Liver (tissue), 9 donors: Measurements from ENCODE around the gene MT3. TPM values are rescaled to one million over a fixed set of nuclear protein-coding genes. Genes with fewer than 3 reads are reported as not detected.

Experiments used
- DNase-seq: peaks from one replicate; pipeline ENCODE4 v3.0.0-alpha.2; 2017; ENCODE audit warnings: low spot score
- H3K27ac ChIP-seq, 2 donors: one replicate each; pipeline ENCODE4 v1.7.0; 2013; ENCODE audit warnings: inconsistent platforms in 2 of 2, low read length in 2 of 2, control low read depth in 1 of 2, low read depth in 1 of 2, mild to moderate bottlenecking in 1 of 2
- H3K27me3 ChIP-seq, 4 donors: one replicate each; pipeline versions ENCODE4 v1.6.1 to v1.7.0; 2013; ENCODE audit warnings: low read length in 3 of 4, inconsistent platforms in 1 of 4, mild to moderate bottlenecking in 1 of 4, moderate library complexity in 1 of 4; ENCODE audit not compliant: control insufficient read depth in 4 of 4, insufficient read depth in 4 of 4
- H3K36me3 ChIP-seq, 4 donors: one replicate each; pipeline versions ENCODE4 v1.6.1 to v1.7.0; 2013; ENCODE audit warnings: low read length in 3 of 4, mild to moderate bottlenecking in 3 of 4, low read depth in 1 of 4, moderate library complexity in 1 of 4; ENCODE audit not compliant: control insufficient read depth in 4 of 4, insufficient read depth in 3 of 4
- H3K4me1 ChIP-seq, 4 donors: one replicate each; pipeline versions ENCODE4 v1.6.1 to v1.7.0; 2013; ENCODE audit warnings: low read length in 3 of 4, mild to moderate bottlenecking in 3 of 4, moderate library complexity in 1 of 4; ENCODE audit not compliant: control insufficient read depth in 4 of 4, insufficient read depth in 4 of 4
- H3K4me3 ChIP-seq, 3 donors: one replicate each; pipeline versions ENCODE4 v1.6.1 to v1.7.0; 2013; ENCODE audit warnings: low read length in 3 of 3, control low read depth in 1 of 3, low read depth in 1 of 3, mild to moderate bottlenecking in 1 of 3
- H3K9ac ChIP-seq, 2 donors: one replicate each; pipeline ENCODE4 v1.7.0; 2013; ENCODE audit warnings: low read length in 2 of 2, mild to moderate bottlenecking in 2 of 2, moderate library complexity in 2 of 2, control low read depth in 1 of 2, low read depth in 1 of 2
- H3K9me3 ChIP-seq, 4 donors: one replicate each; pipeline versions ENCODE4 v1.6.1 to v1.7.0; 2013; ENCODE audit warnings: low read length in 3 of 4; ENCODE audit not compliant: control insufficient read depth in 4 of 4
- EGR1 ChIP-seq, 2 donors: IDR thresholded peaks; 2 replicates each; pipeline ENCODE4 v1.6.1; 2016 to 2018; ENCODE audit warnings: antibody characterized with exemption in 2 of 2, low read depth in 2 of 2
- FOXA1 ChIP-seq: IDR thresholded peaks from 2 replicates; pipeline ENCODE4 v1.6.1; 2016; ENCODE audit warnings: antibody characterized with exemption
- FOXA2 ChIP-seq: IDR thresholded peaks from 2 replicates; pipeline ENCODE4 v1.6.1; 2016; ENCODE audit warnings: antibody characterized with exemption
- GABPA ChIP-seq, 2 donors: IDR thresholded peaks in 1 of 2; conservative IDR thresholded peaks in 1 of 2; 2 replicates each; pipeline ENCODE4 v1.6.1; 2016; ENCODE audit warnings: antibody characterized with exemption in 2 of 2, mild to moderate bottlenecking in 1 of 2, moderate library complexity in 1 of 2
- HNF4A ChIP-seq, 2 donors: conservative IDR thresholded peaks; 2 replicates each; pipeline ENCODE4 v1.6.1; 2016; ENCODE audit warnings: antibody characterized with exemption in 2 of 2, mild to moderate bottlenecking in 2 of 2
- HNF4G ChIP-seq: IDR thresholded peaks from 2 replicates; pipeline ENCODE4 v1.6.1; 2016; ENCODE audit warnings: antibody characterized with exemption
- JUND ChIP-seq, 2 donors: IDR thresholded peaks; 2 replicates each; pipeline ENCODE4 v1.6.1; 2016; ENCODE audit warnings: antibody characterized with exemption in 2 of 2
- MAX ChIP-seq: IDR thresholded peaks from 2 replicates; pipeline ENCODE4 v1.6.1; 2016; ENCODE audit warnings: antibody characterized with exemption
- NR2F2 ChIP-seq: IDR thresholded peaks from 2 replicates; pipeline ENCODE4 v1.6.1; 2016; ENCODE audit warnings: antibody characterized with exemption
- RAD21 ChIP-seq, 2 donors: IDR thresholded peaks; 2 replicates each; pipeline ENCODE4 v1.6.1; 2016; ENCODE audit warnings: antibody characterized with exemption in 2 of 2, mild to moderate bottlenecking in 2 of 2
- REST ChIP-seq: IDR thresholded peaks from 2 replicates; pipeline ENCODE4 v1.6.1; 2016; ENCODE audit warnings: antibody characterized with exemption, mild to moderate bottlenecking
- RXRA ChIP-seq, 2 donors: IDR thresholded peaks; 2 replicates each; pipeline ENCODE4 v1.6.1; 2017 to 2018; ENCODE audit warnings: antibody characterized with exemption in 2 of 2, mild to moderate bottlenecking in 1 of 2
- SP1 ChIP-seq: IDR thresholded peaks from 2 replicates; pipeline ENCODE4 v1.6.1; 2018; ENCODE audit warnings: antibody characterized with exemption, mild to moderate bottlenecking
- YY1 ChIP-seq: IDR thresholded peaks from 2 replicates; pipeline ENCODE4 v1.6.1; 2016; ENCODE audit warnings: antibody characterized with exemption, mild to moderate bottlenecking
- WGBS: extraction: QIAGEN DNeasy Blood & Tissue Kit; methylation state at CpG from one replicate; pipeline ENCODE4 v1.1.7; 2013; 5-methylcytosine and 5-hydroxymethylcytosine counted together
- polyA plus RNA-seq, 2 donors: library from polyadenylated mRNA; stranded (reverse) in 1 of 2; unstranded in 1 of 2; fragments of 200-250 nt in 1 of 2; fragments of >200 nt in 1 of 2; fragmentation: Nextera tagmentation in 1 of 2; extraction: Ambion mirVana in 1 of 2; gene quantifications; one replicate each; pipeline versions ENCODE4 v1.2.1 to v1.2.3, GENCODE V29; 2013 to 2015
- total RNA-seq, 2 donors: library from RNA; depleted of rRNA; stranded (reverse); fragments of >200 nt; gene quantifications; one replicate each; pipeline ENCODE4 v1.2.3, GENCODE V29; 2014
- TF ChIP-seq, protein P1 (sequence below): IDR thresholded peaks from 2 replicates; pipeline ENCODE4 v1.6.1; 2016; ENCODE audit warnings: antibody characterized with exemption
- TF ChIP-seq, protein P2 (sequence below): IDR thresholded peaks from 2 replicates; pipeline ENCODE4 v1.6.1; 2016; ENCODE audit warnings: antibody characterized with exemption
- TF ChIP-seq, protein P3 (sequence below): fragments of 150-350 bp; IDR thresholded peaks from 2 replicates; pipeline ENCODE4 v1.5.1; 2017; ENCODE audit warnings: improper control_type of control experiment, low read depth, low read length; ENCODE audit not compliant: missing input control
- donor health status: healthy.
- donor health status: healthy.
- donor health status: healthy.
- donor health status: healthy.
- donor health status: healthy.

MT3 gene
- total and polyA plus RNA-seq, 4 donors, result not detected

- Histone ChIP-seq H3K27me3 (no peaks in the 10 kb centered on the region), H3K27ac (peak overlapping the region; percentile 98 to 99), H3K36me3 (no peaks in the 10 kb centered on the region), H3K4me3 (no peak overlapping the region), H3K4me1 (peaks cover 4 to 27% (median 8%) of the 10 kb centered on the region in 4 donors), H3K9me3 (no peaks in the 10 kb centered on the region), H3K9ac (no peak overlapping the region)
- TF ChIP-seq FOXA2 (no peak), RXRA (IDR thresholded peaks at IDR 0.05) (no peak), EGR1 (IDR thresholded peaks at IDR 0.05; ENCODE audit: low read depth in 2 of 2) (no peak), HNF4A (conservative IDR thresholded peaks at IDR 0.05) (no peak), HNF4G (no peak), GABPA (IDR thresholded peaks at IDR 0.05 in 1 of 2, conservative IDR thresholded peaks at IDR 0.05 in 1 of 2) (no peak), RAD21 (IDR thresholded peaks at IDR 0.05) (no peak), FOXA1 (no peak), YY1 (no peak), SP1 (no peak), JUND (IDR thresholded peaks at IDR 0.05) (no peak), NR2F2 (no peak), REST (no peak), MAX (no peak)
- TF ChIP-seq, protein P1, sequence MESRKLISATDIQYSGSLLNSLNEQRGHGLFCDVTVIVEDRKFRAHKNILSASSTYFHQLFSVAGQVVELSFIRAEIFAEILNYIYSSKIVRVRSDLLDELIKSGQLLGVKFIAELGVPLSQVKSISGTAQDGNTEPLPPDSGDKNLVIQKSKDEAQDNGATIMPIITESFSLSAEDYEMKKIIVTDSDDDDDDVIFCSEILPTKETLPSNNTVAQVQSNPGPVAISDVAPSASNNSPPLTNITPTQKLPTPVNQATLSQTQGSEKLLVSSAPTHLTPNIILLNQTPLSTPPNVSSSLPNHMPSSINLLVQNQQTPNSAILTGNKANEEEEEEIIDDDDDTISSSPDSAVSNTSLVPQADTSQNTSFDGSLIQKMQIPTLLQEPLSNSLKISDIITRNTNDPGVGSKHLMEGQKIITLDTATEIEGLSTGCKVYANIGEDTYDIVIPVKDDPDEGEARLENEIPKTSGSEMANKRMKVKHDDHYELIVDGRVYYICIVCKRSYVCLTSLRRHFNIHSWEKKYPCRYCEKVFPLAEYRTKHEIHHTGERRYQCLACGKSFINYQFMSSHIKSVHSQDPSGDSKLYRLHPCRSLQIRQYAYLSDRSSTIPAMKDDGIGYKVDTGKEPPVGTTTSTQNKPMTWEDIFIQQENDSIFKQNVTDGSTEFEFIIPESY, result no peak
- TF ChIP-seq, protein P2, sequence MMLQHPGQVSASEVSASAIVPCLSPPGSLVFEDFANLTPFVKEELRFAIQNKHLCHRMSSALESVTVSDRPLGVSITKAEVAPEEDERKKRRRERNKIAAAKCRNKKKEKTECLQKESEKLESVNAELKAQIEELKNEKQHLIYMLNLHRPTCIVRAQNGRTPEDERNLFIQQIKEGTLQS, result no peak
- WGBS, result 97% methylated on average over 4 of the region's 4 CpGs
- DNase-seq, result no peak
These were observed 15.6 kb downstream of the MT3 start for GRCh38 chr16:56604966-56605365.

DNA sequence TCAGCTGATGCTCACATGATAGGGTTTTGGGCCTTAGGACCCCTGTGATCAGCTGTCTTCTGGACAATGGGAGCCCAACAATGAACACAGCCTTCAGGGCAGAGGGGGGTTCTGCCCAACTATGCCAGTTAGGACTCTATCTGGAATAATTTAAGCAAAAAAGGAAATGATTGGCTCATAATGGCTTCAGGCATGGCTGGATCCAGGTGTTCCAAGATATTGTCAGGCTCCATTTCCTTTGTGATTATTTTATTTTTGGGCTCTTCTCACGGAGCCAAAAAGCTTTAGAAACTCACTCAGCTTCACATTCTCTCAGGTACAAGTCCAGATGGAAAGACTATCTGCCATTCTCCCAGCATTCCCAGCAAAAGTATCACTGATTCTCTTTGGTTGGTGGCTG lies 16.1 kb downstream of the MT3 start:
- 83% methylated on average over 1 of the region's 1 CpG for WGBS
- Histone ChIP-seq H3K4me3 (no peak overlapping the region), H3K4me1 (peaks cover 5 to 29% (median 8%) of the 10 kb centered on the region in 4 donors), H3K27ac (peak overlapping the region; percentile 98 to 99), H3K27me3 (no peaks in the 10 kb centered on the region), H3K36me3 (no peaks in the 10 kb centered on the region), H3K9ac (peak overlapping the region; percentile 23 to 68), H3K9me3 (no peaks in the 10 kb centered on the region)
- no peak for DNase-seq
- TF ChIP-seq MAX, result no peak
- TF ChIP-seq, protein P3, sequence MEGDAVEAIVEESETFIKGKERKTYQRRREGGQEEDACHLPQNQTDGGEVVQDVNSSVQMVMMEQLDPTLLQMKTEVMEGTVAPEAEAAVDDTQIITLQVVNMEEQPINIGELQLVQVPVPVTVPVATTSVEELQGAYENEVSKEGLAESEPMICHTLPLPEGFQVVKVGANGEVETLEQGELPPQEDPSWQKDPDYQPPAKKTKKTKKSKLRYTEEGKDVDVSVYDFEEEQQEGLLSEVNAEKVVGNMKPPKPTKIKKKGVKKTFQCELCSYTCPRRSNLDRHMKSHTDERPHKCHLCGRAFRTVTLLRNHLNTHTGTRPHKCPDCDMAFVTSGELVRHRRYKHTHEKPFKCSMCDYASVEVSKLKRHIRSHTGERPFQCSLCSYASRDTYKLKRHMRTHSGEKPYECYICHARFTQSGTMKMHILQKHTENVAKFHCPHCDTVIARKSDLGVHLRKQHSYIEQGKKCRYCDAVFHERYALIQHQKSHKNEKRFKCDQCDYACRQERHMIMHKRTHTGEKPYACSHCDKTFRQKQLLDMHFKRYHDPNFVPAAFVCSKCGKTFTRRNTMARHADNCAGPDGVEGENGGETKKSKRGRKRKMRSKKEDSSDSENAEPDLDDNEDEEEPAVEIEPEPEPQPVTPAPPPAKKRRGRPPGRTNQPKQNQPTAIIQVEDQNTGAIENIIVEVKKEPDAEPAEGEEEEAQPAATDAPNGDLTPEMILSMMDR, result no peak
- TF ChIP-seq FOXA1, result no peak
- no peak for TF ChIP-seq GABPA (IDR thresholded peaks at IDR 0.05 in 1 of 2, conservative IDR thresholded peaks at IDR 0.05 in 1 of 2)
- TF ChIP-seq, protein P2, result no peak
- no peak for TF ChIP-seq YY1
